Glutamatergic neuron (in vitro differentiated cells): ENCODE measurements around the gene SPATA20. TPM values are rescaled to one million over a fixed set of nuclear protein-coding genes. Genes with fewer than 3 reads are reported as not detected.

Experiments used
- DNase-seq: peaks from one replicate; pipeline ENCODE4 v3.0.0; 2022
- H3K27ac Mint-ChIP-seq: one replicate; pipeline ENCODE4 v1.8.0; 2020; ENCODE audit warnings: mild to moderate bottlenecking, mixed read lengths, inconsistent platforms; ENCODE audit not compliant: unreplicated experiment
- H3K27me3 Mint-ChIP-seq: one replicate; pipeline ENCODE4 v1.8.0; 2020; ENCODE audit warnings: mild to moderate bottlenecking, moderate library complexity, mixed read lengths, inconsistent platforms; ENCODE audit not compliant: unreplicated experiment
- H3K36me3 Mint-ChIP-seq: one replicate; pipeline ENCODE4 v1.8.0; 2020; ENCODE audit warnings: mild to moderate bottlenecking, mixed read lengths, inconsistent platforms; ENCODE audit not compliant: unreplicated experiment
- H3K4me1 Mint-ChIP-seq: one replicate; pipeline ENCODE4 v1.8.0; 2020; ENCODE audit warnings: mild to moderate bottlenecking, low read depth, mixed read lengths, inconsistent platforms; ENCODE audit not compliant: unreplicated experiment
- H3K4me3 Mint-ChIP-seq: one replicate; pipeline ENCODE4 v1.8.0; 2020; ENCODE audit warnings: mild to moderate bottlenecking, mixed read lengths, inconsistent platforms; ENCODE audit not compliant: unreplicated experiment
- H3K9me3 Mint-ChIP-seq: one replicate; pipeline ENCODE4 v1.8.0; 2020; ENCODE audit warnings: mild to moderate bottlenecking, moderate library complexity, mixed read lengths, inconsistent platforms; ENCODE audit not compliant: unreplicated experiment
- total RNA-seq: library from RNA; stranded (reverse); fragmentation: NEBNext Ultra II Directional; extraction: Animal tissue kit (Norgen Biotek cat#: 25700); gene quantifications from one replicate; pipeline ENCODE4 v1.2.1, GENCODE V29; 2021; ENCODE audit not compliant: unreplicated experiment
- TF ChIP-seq, protein P1 (sequence below): fragments of 200-600 bp; sonication (generic); IDR thresholded peaks from one replicate; pipeline ENCODE4 v1.5.0; 2021; ENCODE audit not compliant: partially characterized antibody, unreplicated experiment

SPATA20 gene
- total RNA-seq, 1 donor from 2014 or later = 14.0 TPM

DNA sequence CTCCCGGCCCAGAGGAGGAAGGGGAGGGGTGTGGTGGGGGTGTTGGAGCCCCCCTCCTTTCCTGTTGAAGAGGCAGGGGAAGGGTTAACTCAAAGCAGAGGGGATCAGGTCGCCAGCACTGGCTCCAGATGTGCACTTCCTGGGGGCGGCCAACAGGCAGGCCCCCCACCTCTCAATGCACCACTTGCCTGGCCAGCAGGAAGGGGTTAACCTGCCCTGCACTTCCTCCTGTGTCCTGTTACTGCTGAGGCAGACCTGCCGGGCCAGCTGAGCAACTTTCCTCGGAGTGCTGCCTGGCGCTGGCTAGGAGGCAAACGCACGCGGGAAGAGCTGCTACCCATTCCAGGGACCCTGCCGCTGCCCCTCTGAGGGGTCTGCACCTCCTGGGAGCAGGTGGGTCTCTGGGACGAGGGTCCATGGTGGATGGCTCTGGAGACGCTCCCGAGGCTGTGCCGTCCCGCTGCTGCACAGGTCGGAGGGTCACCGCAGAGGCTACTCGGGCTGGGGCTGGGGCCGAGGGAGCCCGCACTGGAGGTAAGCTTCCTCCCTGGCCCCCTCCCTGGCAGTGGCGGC is 14.4 kb upstream of the SPATA20 start, which contains the start of gene EPN3:
TSS of gene EPN3 (plus strand) at position 284 of the 573 bp plus-strand sequence. CDS start 3,822 bp downstream, outside the sequence.
- Mint-ChIP-seq H3K4me3 (peak within 1 kb of the TSS; percentile 18), H3K27me3 (peaks cover 14% of the 10 kb centered on the region), H3K27ac (no peak within 1 kb of the TSS)

GRCh38 chr17:50533185-50533584 is 13.8 kb upstream of the SPATA20 start:
- H3K27ac Mint-ChIP-seq = no peak overlapping the region
- no peak for DNase-seq
- H3K4me1 Mint-ChIP-seq = peaks cover 5% of the 10 kb centered on the region
- H3K4me3 Mint-ChIP-seq = peak overlapping the region; percentile 18
- peaks cover 14% of the 10 kb centered on the region for H3K27me3 Mint-ChIP-seq
- H3K36me3 Mint-ChIP-seq = peaks cover 4% of the 10 kb centered on the region
- TF ChIP-seq, protein P1, sequence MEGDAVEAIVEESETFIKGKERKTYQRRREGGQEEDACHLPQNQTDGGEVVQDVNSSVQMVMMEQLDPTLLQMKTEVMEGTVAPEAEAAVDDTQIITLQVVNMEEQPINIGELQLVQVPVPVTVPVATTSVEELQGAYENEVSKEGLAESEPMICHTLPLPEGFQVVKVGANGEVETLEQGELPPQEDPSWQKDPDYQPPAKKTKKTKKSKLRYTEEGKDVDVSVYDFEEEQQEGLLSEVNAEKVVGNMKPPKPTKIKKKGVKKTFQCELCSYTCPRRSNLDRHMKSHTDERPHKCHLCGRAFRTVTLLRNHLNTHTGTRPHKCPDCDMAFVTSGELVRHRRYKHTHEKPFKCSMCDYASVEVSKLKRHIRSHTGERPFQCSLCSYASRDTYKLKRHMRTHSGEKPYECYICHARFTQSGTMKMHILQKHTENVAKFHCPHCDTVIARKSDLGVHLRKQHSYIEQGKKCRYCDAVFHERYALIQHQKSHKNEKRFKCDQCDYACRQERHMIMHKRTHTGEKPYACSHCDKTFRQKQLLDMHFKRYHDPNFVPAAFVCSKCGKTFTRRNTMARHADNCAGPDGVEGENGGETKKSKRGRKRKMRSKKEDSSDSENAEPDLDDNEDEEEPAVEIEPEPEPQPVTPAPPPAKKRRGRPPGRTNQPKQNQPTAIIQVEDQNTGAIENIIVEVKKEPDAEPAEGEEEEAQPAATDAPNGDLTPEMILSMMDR = no peak
- peaks cover 2% of the 10 kb centered on the region for H3K9me3 Mint-ChIP-seq

More for the DNA sequence above, 14.4 kb upstream of the SPATA20 start, which contains the start of gene EPN3:
- Mint-ChIP-seq H3K9me3 (peaks cover 2% of the 10 kb centered on the region), H3K36me3 (peaks cover 4% of the 10 kb centered on the region), H3K4me1 (peaks cover 5% of the 10 kb centered on the region)
- DNase-seq = no peak
- TF ChIP-seq, protein P1 = no peak

DNA sequence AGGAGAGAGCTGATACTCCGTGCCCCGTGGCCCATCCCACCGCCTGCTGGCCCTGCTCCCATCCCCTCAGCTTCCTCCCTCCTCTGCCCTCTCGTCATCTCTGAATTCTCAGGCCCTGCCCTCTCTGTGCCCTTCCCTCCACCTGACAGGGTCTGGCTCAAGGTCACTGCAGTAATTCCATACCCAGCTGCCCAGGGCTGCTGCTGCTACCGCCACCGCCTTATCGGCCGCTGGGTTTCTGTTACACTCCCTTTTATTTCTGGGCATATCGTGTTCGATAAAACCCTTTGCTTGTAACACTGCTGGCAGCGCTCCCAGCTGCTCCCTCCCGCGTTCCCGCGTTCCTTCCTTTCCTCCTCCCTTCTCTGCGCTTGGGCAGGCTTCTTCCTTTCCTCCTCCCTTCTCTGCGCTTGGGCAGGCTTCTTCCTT is 13.2 kb upstream of the SPATA20 start:
- H3K9me3 Mint-ChIP-seq = peaks cover 2% of the 10 kb centered on the region
- H3K4me3 Mint-ChIP-seq = peak overlapping the region; percentile 34
- peaks cover 14% of the 10 kb centered on the region for H3K27me3 Mint-ChIP-seq
- H3K4me1 Mint-ChIP-seq = peaks cover 8% of the 10 kb centered on the region
- TF ChIP-seq, protein P1 = no peak
- DNase-seq = no peak
- H3K36me3 Mint-ChIP-seq = peaks cover 4% of the 10 kb centered on the region
- H3K27ac Mint-ChIP-seq = no peak overlapping the region

DNA sequence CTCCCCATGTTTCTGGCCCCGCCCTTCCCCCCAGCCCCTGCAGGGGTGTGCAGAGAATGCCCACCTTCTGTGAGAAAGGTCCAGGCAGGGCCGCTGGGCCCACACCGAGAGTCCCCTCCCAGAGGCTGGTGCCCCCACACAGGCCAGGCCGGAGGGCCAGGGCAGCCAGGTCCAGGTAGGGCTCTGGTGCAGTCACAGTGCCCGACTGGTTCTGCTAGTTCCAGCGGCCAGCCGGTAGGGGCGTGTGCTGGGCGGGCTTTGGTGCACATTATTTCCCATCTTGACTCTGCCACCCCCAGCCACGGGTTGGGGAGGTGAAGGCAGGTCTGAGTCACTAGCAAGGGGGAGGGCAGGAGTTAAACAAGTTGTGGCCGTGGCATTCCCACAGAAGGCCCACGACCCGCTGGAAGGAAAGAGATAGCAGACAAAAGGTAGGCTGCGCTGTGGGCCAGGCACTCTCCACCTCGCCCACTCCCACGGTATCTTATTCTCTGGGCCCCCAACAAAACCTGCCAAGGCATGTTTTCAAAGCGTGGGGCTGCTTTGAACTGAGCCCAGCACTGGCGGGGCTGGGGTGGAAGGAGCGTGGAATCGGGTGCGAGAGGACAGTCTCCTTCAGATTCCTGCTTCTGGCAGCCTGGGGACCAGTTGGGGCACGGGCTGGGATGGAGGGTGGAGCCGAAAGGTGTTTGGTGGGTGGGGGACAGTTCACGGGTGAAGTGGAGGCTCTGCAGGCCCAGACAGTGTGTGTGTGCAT is 12.6 kb upstream of the SPATA20 start:
- TF ChIP-seq, protein P1 = peak; percentile 49
- Mint-ChIP-seq H3K4me1 (peaks cover 11% of the 10 kb centered on the region), H3K36me3 (peaks cover 4% of the 10 kb centered on the region), H3K4me3 (peak overlapping the region; percentile 34), H3K27me3 (peaks cover 16% of the 10 kb centered on the region), H3K27ac (no peak overlapping the region), H3K9me3 (peaks cover 4% of the 10 kb centered on the region)
- DNase-seq = no peak

GRCh38 chr17:50534979-50535326 is 12.0 kb upstream of the SPATA20 start:
- Mint-ChIP-seq H3K27ac (no peak overlapping the region), H3K4me1 (peaks cover 13% of the 10 kb centered on the region), H3K36me3 (peaks cover 4% of the 10 kb centered on the region), H3K9me3 (peaks cover 6% of the 10 kb centered on the region), H3K27me3 (peaks cover 18% of the 10 kb centered on the region), H3K4me3 (no peak overlapping the region)
- no peak for DNase-seq
- TF ChIP-seq, protein P1 = no peak
